DOHH2 (cell line): ENCODE data around the gene DCAF10.

ENCODE experiments used
- H3F3A ChIP-seq: fragments of 200-600 bp; sonication (generic), shearing (Covaris generic); 2 replicates; pipeline ENCODE4 v1.6.0; 2016; ENCODE audit warnings: antibody characterized with exemption, mild to moderate bottlenecking; ENCODE audit not compliant: control insufficient read depth, insufficient read depth
- H3K27ac ChIP-seq: fragments of 200-600 bp; sonication (generic); 2 replicates; pipeline ENCODE4 v1.5.1; 2014; ENCODE audit warnings: low read depth, mild to moderate bottlenecking, low read length, moderate library complexity
- H3K27me3 ChIP-seq: fragments of 200-600 bp; sonication (generic); 2 replicates; pipeline ENCODE4 v1.6.1; 2014; ENCODE audit warnings: mild to moderate bottlenecking, low read length, mixed read lengths; ENCODE audit not compliant: control insufficient read depth
- H3K36me3 ChIP-seq: fragments of 200-600 bp; sonication (generic); 2 replicates; pipeline ENCODE4 v1.6.1; 2014; ENCODE audit warnings: mild to moderate bottlenecking, low read length, moderate library complexity, mixed read lengths; ENCODE audit not compliant: control insufficient read depth
- H3K4me1 ChIP-seq: fragments of 200-600 bp; sonication (generic); 2 replicates; pipeline ENCODE4 v1.6.1; 2014; ENCODE audit warnings: mild to moderate bottlenecking, low read length, mixed read lengths; ENCODE audit not compliant: control insufficient read depth
- H3K4me2 ChIP-seq: fragments of 200-600 bp; sonication (generic); 2 replicates; pipeline ENCODE4 v1.6.0; 2014; ENCODE audit warnings: mild to moderate bottlenecking, low read length, moderate library complexity
- H3K4me3 ChIP-seq: fragments of 200-600 bp; sonication (generic); 2 replicates; pipeline ENCODE4 v1.5.1; 2014; ENCODE audit warnings: mild to moderate bottlenecking, low read length, mixed read lengths
- H3K79me2 ChIP-seq: fragments of 200-600 bp; sonication (generic); 2 replicates; pipeline ENCODE4 v1.6.1; 2014; ENCODE audit warnings: mild to moderate bottlenecking, low read length, mixed read lengths; ENCODE audit not compliant: control insufficient read depth
- H3K9me2 ChIP-seq: fragments of 200-600 bp; sonication (generic); replicated peaks from 2 replicates; pipeline ENCODE4 v1.6.1; 2014; ENCODE audit warnings: mild to moderate bottlenecking, low read length, mixed read lengths; ENCODE audit not compliant: control insufficient read depth
- H3K9me3 ChIP-seq: fragments of 200-600 bp; sonication (generic); 2 replicates; pipeline ENCODE4 v1.6.1; 2014; ENCODE audit warnings: antibody characterized with exemption, low read length, mixed read lengths; ENCODE audit not compliant: control insufficient read depth, insufficient read depth
- H4K20me1 ChIP-seq: fragments of 200-600 bp; sonication (generic); 2 replicates; pipeline ENCODE4 v1.6.0; 2014; ENCODE audit warnings: low read depth, mild to moderate bottlenecking, antibody characterized with exemption, low read length, moderate library complexity; ENCODE audit not compliant: control insufficient read depth, insufficient read depth
- CTCF ChIP-seq: fragments of 200-600 bp; sonication (generic); IDR thresholded peaks from one replicate; pipeline ENCODE4 v1.5.1; 2014; ENCODE audit warnings: antibody characterized with exemption, mild to moderate bottlenecking, low read depth, low read length; ENCODE audit not compliant: poor library complexity, severe bottlenecking
- EZH2phosphoT487 ChIP-seq: fragments of 200-600 bp; sonication (generic); IDR thresholded peaks from 2 replicates; pipeline ENCODE4 v1.6.1; 2017; ENCODE audit warnings: borderline replicate concordance, mild to moderate bottlenecking, antibody characterized with exemption, low read length, moderate library complexity, mixed read lengths

Gene DCAF10

GRCh38 chr9:37752642-37753488 is 47.7 kb upstream of the DCAF10 start:
- peak overlapping the region; percentile 96 for H3K4me3 ChIP-seq
- peaks cover 7% of the 10 kb centered on the region; the same call in 1 of the 2 replicates for H3K9me3 ChIP-seq
- H3K4me2 ChIP-seq: peak overlapping the region; percentile 96
- peaks cover 17% of the 10 kb centered on the region for H3K4me1 ChIP-seq
- H3K9me2 ChIP-seq: no peaks in the 10 kb centered on the region
- no peaks in the 10 kb centered on the region for H3F3A ChIP-seq
- H3K27me3 ChIP-seq: no peaks in the 10 kb centered on the region
- peaks cover 3% of the 10 kb centered on the region; the same call in 1 of the 2 replicates for H3K36me3 ChIP-seq
- peaks cover 11% of the 10 kb centered on the region for H3K79me2 ChIP-seq
- no peaks in the 10 kb centered on the region for H4K20me1 ChIP-seq
- no peak overlapping the region for H3K27ac ChIP-seq
- TF ChIP-seq CTCF (no peak), EZH2phosphoT487 (no peak)

- Histone ChIP-seq H3K4me1 (peaks cover 17% of the 10 kb centered on the region), H3K36me3 (peaks cover 3% of the 10 kb centered on the region; the same call in 1 of the 2 replicates), H3K4me2 (peak within 1 kb of the TSS; percentile 96), H3F3A (no peaks in the 10 kb centered on the region), H3K27ac (peak within 1 kb of the TSS; percentile 37), H3K4me3 (peak within 1 kb of the TSS; percentile 96), H3K9me2 (no peaks in the 10 kb centered on the region), H3K79me2 (peaks cover 11% of the 10 kb centered on the region), H3K9me3 (peaks cover 7% of the 10 kb centered on the region; the same call in 1 of the 2 replicates), H4K20me1 (no peaks in the 10 kb centered on the region), H3K27me3 (no peaks in the 10 kb centered on the region)
- TF ChIP-seq EZH2phosphoT487: no peak
- TF ChIP-seq CTCF: peak; percentile 11
These were observed 47.0 kb upstream of the DCAF10 start, which contains the start of gene TRMT10B for GRCh38 chr9:37753489-37754190. Gene TRMT10B (plus strand): TSS chr9:37753805. CDS start chr9:37761932, 8,127 bp downstream.

- Histone ChIP-seq H4K20me1 (no peaks in the 10 kb centered on the region), H3K4me3 (no peak overlapping the region), H3F3A (no peaks in the 10 kb centered on the region), H3K27me3 (no peaks in the 10 kb centered on the region), H3K9me2 (no peaks in the 10 kb centered on the region), H3K36me3 (peaks cover 3% of the 10 kb centered on the region; the same call in 1 of the 2 replicates), H3K4me1 (peaks cover 9% of the 10 kb centered on the region), H3K4me2 (no peak overlapping the region), H3K9me3 (no peaks in the 10 kb centered on the region), H3K27ac (no peak overlapping the region), H3K79me2 (peaks cover 10% of the 10 kb centered on the region)
- TF ChIP-seq EZH2phosphoT487 (no peak), CTCF (no peak)
These were observed 41.9 kb upstream of the DCAF10 start for GRCh38 chr9:37758747-37759146.
